G401 (cell line): Measurements from ENCODE around the gene NISCH. TPM values are rescaled to one million over a fixed set of nuclear protein-coding genes. Genes with fewer than 3 reads are reported as not detected.
A peak's percentile ranks its signal among the peaks of the same experiment; 100 is the strongest.

Source experiments
- DNase-seq: peaks from one replicate; pipeline ENCODE4 v3.0.0-alpha.2; 2015; ENCODE audit warnings: low spot score
- in situ Hi-C: cut with HindIII; loops from 2 replicates; pipeline ENCODE4 v1.10.0; 2016; ENCODE audit warnings: low sequenced_read_pairs, mixed read lengths
- total RNA-seq: library from RNA; depleted of rRNA; stranded (reverse); fragments of >200 nt; shearing (Covaris generic); gene quantifications from 2 replicates; pipeline ENCODE4 v1.2.3, GENCODE V29; 2014

Gene NISCH
- total RNA-seq, 1 experiment from 2014 or later = 28.9 TPM

- no peak for DNase-seq
- in situ Hi-C loops = no loop called here
These were observed 3.6 kb downstream of the NISCH start for GRCh38 chr3:52458770-52459545.

GRCh38 chr3:52461874-52462273, 6.5 kb downstream of the NISCH start:
- no peak for DNase-seq
- in situ Hi-C loops = no loop called here

- in situ Hi-C loops = no loop called here
- DNase-seq = no peak
These were observed 8.0 kb downstream of the NISCH start for GRCh38 chr3:52463416-52463815.

DNA sequence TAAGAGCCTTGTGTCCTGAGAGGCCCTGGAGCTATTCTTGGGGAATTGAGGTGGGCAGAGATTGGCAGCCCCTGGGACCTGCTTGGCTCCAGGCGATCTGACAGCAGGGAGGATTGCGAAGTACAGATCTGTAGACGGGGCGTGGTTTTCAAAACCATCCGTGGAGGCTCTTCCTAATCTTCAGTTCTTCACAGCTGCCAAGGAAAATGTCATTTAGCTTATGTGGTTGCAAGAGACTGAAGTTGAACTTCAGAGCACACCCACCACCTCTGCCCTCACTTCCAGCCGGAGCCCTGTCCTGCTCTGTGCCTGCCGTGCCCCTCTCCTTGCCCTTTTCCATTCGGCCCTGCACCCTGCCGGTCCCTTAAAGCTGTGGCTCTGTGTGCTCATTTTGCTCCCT, 12.9 kb downstream of the NISCH start:
- DNase-seq = peak; percentile 72
- in situ Hi-C loops = no loop called here

- in situ Hi-C loops = no loop called here
- peak; percentile 98 for DNase-seq
These were observed 13.6 kb downstream of the NISCH start for GRCh38 chr3:52469001-52469400.

GRCh38 chr3:52470920-52471319, 15.5 kb downstream of the NISCH start:
- in situ Hi-C loops = no loop called here
- no peak for DNase-seq

GRCh38 chr3:52471371-52472238, 16.2 kb downstream of the NISCH start:
- DNase-seq = peak; percentile 82
- in situ Hi-C loops = no loop called here

DNA sequence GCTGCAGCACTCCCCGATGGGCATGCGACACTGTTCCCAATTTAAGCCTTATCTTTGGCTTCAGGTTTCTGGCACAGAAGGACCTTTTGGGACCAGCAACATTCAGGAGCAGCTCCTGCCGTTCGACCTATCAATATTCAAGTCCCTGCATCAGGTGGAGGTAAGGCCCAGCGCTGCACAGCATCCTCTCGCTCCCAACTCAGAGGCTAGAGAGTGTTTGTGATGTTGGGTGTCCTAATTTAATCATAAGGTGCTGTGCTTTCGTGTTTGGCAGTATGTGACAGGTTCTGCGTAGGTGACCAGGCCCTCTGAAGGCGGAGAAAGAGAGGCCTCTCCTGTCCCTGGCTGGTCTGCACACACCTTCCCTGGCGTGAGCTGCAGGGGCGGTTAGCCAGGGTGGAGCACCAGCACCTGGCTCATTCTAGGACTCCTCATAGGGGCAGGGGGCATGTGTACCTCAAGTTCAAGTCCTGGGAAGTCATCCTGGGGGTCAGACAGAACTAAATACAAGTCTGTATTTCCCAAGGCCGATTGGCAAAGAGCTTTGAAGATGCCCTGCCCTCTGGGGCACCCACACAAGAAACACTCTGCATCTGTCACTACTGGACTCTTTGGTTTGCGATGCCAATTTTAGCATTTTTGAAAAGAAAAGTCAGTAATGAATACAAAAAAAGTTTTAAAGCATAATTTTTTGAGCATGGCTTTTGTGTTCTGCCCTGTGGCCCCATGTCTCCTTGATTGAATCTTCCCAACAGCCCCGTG, 17.0 kb downstream of the NISCH start:
- DNase-seq = no peak
- in situ Hi-C loops = no loop called here

- DNase-seq = no peak
- in situ Hi-C loops = no loop called here
These were observed 17.6 kb downstream of the NISCH start for GRCh38 chr3:52473026-52473425.

DNA sequence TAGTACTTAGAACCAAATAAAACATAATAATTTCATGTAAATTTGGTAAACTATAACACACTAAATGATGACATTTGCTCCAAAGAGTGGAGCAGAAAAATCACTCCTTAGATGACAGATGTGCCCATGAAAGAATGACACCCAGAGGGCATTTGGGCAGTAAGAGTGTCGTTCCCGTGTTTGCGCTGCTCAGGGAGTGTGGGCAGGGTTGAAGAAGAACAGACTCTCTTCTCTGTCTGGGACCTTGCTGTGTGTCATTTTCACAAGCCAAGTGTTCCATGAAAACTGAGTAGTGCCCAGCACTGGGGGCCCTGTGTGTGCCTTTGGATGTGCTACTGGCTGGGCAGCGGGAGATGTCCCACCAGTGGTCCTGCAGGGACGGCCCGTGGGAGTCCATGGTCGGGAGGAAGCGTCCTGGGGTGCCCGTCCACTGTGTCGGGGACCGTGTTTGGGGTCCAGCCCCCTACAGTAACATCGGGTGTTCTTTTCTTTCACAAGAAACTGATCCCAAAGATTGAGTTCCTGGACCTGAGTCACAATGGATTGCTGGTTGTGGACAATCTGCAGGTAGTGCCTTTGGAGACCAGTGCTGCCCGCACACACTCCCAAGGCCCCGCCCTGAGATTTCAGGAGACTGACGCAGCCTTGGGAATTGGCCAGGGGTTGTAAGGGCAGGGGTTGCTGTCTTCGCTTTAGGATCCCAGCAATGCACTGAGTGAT, 21.8 kb downstream of the NISCH start:
- DNase-seq = no peak
- in situ Hi-C loops = no loop called here

DNA sequence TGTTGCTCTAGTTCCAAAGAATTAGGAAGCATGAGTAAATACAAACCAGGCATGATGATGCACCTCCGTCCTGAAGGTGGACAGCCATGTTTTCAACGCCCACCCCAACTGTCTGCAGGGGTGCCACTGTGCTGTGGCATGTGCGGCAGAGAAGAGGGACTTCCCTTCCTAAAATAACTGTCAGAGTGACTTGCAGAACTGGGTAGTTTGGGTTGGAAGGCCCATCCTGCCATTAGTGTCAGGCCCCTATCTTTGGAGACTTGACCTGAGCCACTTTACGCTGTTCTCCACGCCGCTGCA, 22.3 kb downstream of the NISCH start:
- in situ Hi-C loops = no loop called here
- DNase-seq = no peak

DNA sequence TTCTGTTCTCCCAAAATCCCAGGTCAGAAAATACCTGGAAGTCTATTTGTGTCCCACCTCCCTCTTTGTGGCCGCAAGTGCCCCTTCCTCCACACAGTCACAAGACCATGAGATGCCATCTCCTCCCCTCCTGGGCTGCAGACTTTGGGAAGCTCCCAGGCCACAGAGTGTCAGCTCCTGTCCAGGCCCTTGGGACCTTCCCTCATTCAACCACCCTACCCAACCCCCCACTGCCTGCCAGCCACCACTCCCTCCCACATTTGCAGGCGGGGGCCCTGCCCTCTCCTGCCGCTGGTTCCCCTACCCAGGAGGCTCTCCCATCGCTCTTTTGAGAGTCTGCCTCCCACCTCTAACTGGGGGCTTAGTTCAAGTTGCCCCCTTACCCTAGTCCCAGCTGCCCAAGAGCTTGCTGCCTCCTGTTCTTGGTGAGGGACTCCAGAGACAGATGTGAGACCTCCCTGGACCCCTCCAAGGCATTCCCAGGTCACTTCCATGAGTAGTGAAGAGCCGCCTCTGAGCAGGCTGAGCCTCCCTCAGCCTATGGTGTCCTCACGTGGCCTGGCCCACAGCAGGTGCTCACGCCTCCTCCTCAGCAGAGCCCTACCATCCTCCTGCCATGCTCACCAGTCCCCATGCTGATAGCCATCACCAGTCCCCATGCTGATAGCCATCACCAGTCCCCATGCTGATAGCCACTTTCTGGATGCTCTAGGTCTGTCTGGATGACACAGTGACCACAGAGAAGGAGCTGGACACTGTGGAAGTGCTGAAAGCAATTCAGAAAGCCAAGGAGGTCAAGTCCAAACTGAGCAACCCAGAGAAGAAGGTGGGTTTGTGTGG, 23.9 kb downstream of the NISCH start:
- DNase-seq = no peak
- in situ Hi-C loops = no loop called here

- no peak for DNase-seq
- in situ Hi-C loops = loop anchor here (10.0 kb wide), 1 partner anchor 165 kb away; no protein-coding TSS in a partner anchor
These were observed 24.6 kb downstream of the NISCH start for GRCh38 chr3:52479877-52480575.

DNA sequence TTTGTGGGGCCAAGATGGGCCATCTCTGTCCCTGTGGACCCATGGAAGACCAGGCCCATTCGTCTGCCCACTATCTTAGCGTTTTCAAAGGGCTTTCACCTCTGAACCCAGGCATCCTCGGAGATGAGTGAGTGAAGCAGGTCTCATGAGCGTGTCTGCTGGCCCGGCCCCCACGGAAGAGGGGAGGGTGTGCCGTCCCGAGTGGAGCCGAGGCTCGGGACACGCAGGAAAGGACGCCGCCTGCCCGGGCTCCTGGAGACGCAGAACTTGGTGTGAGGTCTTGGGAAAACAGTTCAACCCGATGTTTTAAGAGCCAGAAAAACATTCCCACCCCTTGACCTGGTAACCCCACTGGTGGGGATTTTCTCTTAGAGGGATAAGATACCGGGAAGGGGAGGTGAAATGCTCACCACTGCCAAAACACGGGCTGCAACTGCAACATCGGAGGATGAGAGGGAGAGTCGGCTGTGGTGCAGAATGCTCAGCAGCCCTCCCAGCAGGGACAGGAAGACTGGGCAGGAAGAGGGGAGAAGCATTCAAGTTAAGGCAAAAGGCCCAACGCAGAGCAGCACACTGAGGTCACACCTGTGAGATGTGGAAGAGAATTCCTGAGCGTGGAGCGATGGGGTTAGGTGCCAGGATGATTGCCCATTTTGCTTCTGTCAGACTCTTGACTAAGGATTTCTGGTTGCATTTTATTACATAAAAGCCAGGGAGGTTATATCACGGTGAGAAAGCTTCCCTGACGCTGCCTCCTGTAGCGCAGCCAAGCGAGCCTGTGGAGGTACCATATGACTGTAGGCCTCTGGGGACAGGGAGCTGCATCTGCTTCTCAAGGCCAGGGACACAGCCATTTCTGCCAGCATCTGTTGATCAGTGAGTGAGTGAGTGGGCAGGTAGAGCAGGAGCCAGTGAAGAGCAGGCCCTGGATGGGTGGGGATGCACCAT, 25.6 kb downstream of the NISCH start:
- peak; percentile 61 for DNase-seq
- in situ Hi-C loops = loop anchor here (10.0 kb wide), 1 partner anchor 164 kb away; no protein-coding TSS in a partner anchor

DNA sequence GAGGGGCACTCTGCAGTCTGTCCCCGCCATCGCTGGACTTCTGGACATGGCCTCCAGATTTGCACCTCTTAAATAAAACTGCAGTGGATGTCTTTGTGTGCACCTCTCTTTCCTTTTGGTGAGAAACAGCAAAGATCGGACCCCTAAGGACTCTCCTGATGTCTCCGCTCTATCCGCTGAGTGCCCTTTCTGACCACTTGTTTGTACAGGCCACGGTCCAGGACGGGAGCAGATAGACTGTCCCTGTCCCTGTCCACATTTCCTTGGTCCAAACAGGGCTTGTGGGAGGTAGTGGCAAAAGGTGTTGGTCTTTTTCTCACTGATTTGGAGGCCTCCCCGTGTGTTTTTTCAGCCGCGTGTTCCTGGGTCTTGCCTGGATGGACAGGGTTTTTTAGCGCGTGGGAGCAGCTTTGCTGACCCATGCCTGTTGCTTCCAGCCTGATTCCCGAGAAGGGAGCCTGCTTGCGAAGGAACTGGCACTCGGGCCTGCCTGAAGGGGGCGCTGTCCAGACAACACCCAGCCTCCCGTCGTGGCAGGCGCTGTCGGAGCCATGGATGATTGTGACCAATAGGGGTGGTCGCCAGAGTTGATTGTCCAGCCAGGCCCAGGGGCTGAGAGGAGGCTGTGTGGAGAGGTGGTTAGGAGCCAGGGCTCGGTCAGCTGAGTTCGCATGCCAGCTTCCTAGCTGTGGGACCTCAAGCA, 26.6 kb downstream of the NISCH start:
- no peak for DNase-seq
- in situ Hi-C loops = loop anchor here (10.0 kb wide), 1 partner anchor 163 kb away; no protein-coding TSS in a partner anchor

- in situ Hi-C loops = loop anchor here (10.0 kb wide), 1 partner anchor 162 kb away; no protein-coding TSS in a partner anchor
- no peak for DNase-seq
These were observed 27.7 kb downstream of the NISCH start for GRCh38 chr3:52483081-52483480.
